ENCODE data around the gene TBC1D22A. TPM values are rescaled to one million over a fixed set of nuclear protein-coding genes. Genes with fewer than 3 reads are reported as not detected.

TBC1D22A gene
- total and polyA plus RNA-seq, 4 donors = 4.1 to 12.4 (median 8.4) TPM

GRCh38 chr22:47136671-47137070, 374.2 kb downstream of the TBC1D22A start:
- WGBS = 94% methylated on average over 16 of the region's 16 CpGs
- no peak for TF ChIP-seq REST (IDR thresholded peaks at IDR 0.05)
- TF ChIP-seq CTCF (IDR thresholded peaks at IDR 0.05; ENCODE audit: low read depth, low read length, missing input control) = no peak
- no peak for TF ChIP-seq HNF4A (conservative IDR thresholded peaks at IDR 0.05)
- TF ChIP-seq FOXA2 (IDR thresholded peaks at IDR 0.05) = no peak
- no peak for TF ChIP-seq FOXA1 (IDR thresholded peaks at IDR 0.05)
- no peak for TF ChIP-seq RAD21 (IDR thresholded peaks at IDR 0.05)
- TF ChIP-seq GABPA (IDR thresholded peaks at IDR 0.05 in 1 of 2, conservative IDR thresholded peaks at IDR 0.05 in 1 of 2) = no peak
- no peak for TF ChIP-seq SP1 (IDR thresholded peaks at IDR 0.05)
- TF ChIP-seq TAF1 (conservative IDR thresholded peaks at IDR 0.05) = no peak
- no peak for TF ChIP-seq ZBTB33 (IDR thresholded peaks at IDR 0.05)
- no peak for TF ChIP-seq EGR1 (IDR thresholded peaks at IDR 0.05; ENCODE audit: low read depth in 2 of 2)
- no peak for TF ChIP-seq MAX (IDR thresholded peaks at IDR 0.05)
- TF ChIP-seq HNF4G (IDR thresholded peaks at IDR 0.05) = no peak
- TF ChIP-seq NR2F2 (IDR thresholded peaks at IDR 0.05) = no peak
- no peak for TF ChIP-seq ATF3 (IDR thresholded peaks at IDR 0.05)
- TF ChIP-seq YY1 (IDR thresholded peaks at IDR 0.05) = no peak
- no peak for TF ChIP-seq RXRA (IDR thresholded peaks at IDR 0.05)
- no peak for TF ChIP-seq JUND (IDR thresholded peaks at IDR 0.05)
- peaks cover 0 to 2% (median 0%) of the 10 kb centered on the region in 4 donors for H3K36me3 ChIP-seq (ENCODE audit: control insufficient read depth in 4 of 4, insufficient read depth in 3 of 4, low read depth in 1 of 4, low read length in 3 of 4)

More at GRCh38 chr22:47136671-47137070, 374.2 kb downstream of the TBC1D22A start:
- no peak for DNase-seq (ENCODE audit: low spot score)
- H3K9ac ChIP-seq (ENCODE audit: low read depth in 1 of 2, low read length in 2 of 2) = no peak overlapping the region
- no peaks in the 10 kb centered on the region for H3K27me3 ChIP-seq (ENCODE audit: control insufficient read depth in 4 of 4, insufficient read depth in 4 of 4, low read length in 3 of 4)
- no peaks in the 10 kb centered on the region for H3K4me1 ChIP-seq (ENCODE audit: control insufficient read depth in 4 of 4, insufficient read depth in 4 of 4, low read length in 3 of 4)
- no peaks in the 10 kb centered on the region for H3K9me3 ChIP-seq (ENCODE audit: control insufficient read depth in 4 of 4, low read length in 3 of 4)
- H3K4me3 ChIP-seq (ENCODE audit: low read depth in 1 of 3, low read length in 3 of 3) = no peak overlapping the region
- no peak overlapping the region for H3K27ac ChIP-seq (ENCODE audit: low read depth in 1 of 2, low read length in 2 of 2)
